GM12878 (cell line): ENCODE results near the gene PPP1R14D. TPM values are rescaled to one million over a fixed set of nuclear protein-coding genes. Genes with fewer than 3 reads are reported as not detected.

Source experiments
- CREM ChIP-seq: IDR thresholded peaks from 2 replicates; pipeline ENCODE4 v1.6.1; 2014; ENCODE audit warnings: antibody characterized with exemption, low read depth
- EZH2 ChIP-seq: IDR thresholded peaks from 2 replicates; pipeline ENCODE4 v1.6.1; 2012; ENCODE audit warnings: low read depth, mild to moderate bottlenecking, control low read depth, inconsistent platforms, low read length, borderline replicate concordance; ENCODE audit not compliant: control insufficient read depth
- IKZF1 ChIP-seq: fragments of 450-650 bp; conservative IDR thresholded peaks from 2 replicates; pipeline ENCODE4 v1.6.1; 2017; ENCODE audit warnings: antibody characterized with exemption, mild to moderate bottlenecking
- MAX ChIP-seq: IDR thresholded peaks from 2 replicates; pipeline ENCODE4 v1.6.1; 2012; ENCODE audit warnings: low read depth, low read length, improper control_type of control experiment
- MLLT1 ChIP-seq: fragments of 450-650 bp; IDR thresholded peaks from 2 replicates; pipeline ENCODE4 v1.6.1; 2016; ENCODE audit warnings: mild to moderate bottlenecking
- PAX8 ChIP-seq: fragments of 450-650 bp; IDR thresholded peaks from 2 replicates; pipeline ENCODE4 v1.6.1; 2017; ENCODE audit warnings: mild to moderate bottlenecking, moderate library complexity
- RB1 ChIP-seq: fragments of 450-650 bp; formaldehyde crosslinking; IDR thresholded peaks from 2 replicates; pipeline ENCODE4 v1.6.1; 2017; ENCODE audit warnings: mild to moderate bottlenecking, borderline replicate concordance
- SIX5 ChIP-seq: IDR thresholded peaks from 2 replicates; pipeline ENCODE4 v1.6.1; 2011; ENCODE audit warnings: mild to moderate bottlenecking, low read depth, low read length, moderate library complexity; ENCODE audit not compliant: severe bottlenecking
- ZSCAN29 ChIP-seq: fragments of 450-650 bp; IDR thresholded peaks from 2 replicates; pipeline ENCODE4 v1.6.1; 2017; ENCODE audit warnings: mild to moderate bottlenecking, moderate library complexity
- ZZZ3 ChIP-seq: IDR thresholded peaks from 2 replicates; pipeline ENCODE4 v1.6.1; 2011; ENCODE audit warnings: low read depth; ENCODE audit not compliant: control insufficient read depth, insufficient read length
- polyA plus RNA-seq, 11 experiments: library from polyadenylated mRNA; depleted of rRNA in 4 of 11; unstranded in 6 of 11; stranded (reverse) in 5 of 11; fragments of >200 nt; fragmentation: Nextera tagmentation in 4 of 11; fragmentation: Illumina TruSeq in 1 of 11; extraction: Ambion mirVana in 4 of 11; extraction: Trizol in 1 of 11; gene quantifications; 1 replicate in 1 of 11; 2 replicates in 10 of 11; pipeline versions ENCODE4 v1.2.1 to v1.2.3, GENCODE V29; 2011 to 2016; ENCODE audit warnings: inconsistent platforms in 2 of 11, missing spikeins in 2 of 11, low read depth in 1 of 11
- total RNA-seq, 4 experiments: library from RNA; depleted of rRNA in 3 of 4; stranded (reverse); fragments of >200 nt in 3 of 4; fragmentation: Illumina TruSeq in 1 of 4; extraction: Trizol in 1 of 4; gene quantifications; 2 replicates each; pipeline versions ENCODE4 v1.2.1 to v1.2.3, GENCODE V29; 2013 to 2021
- TF ChIP-seq, protein P1 (sequence below): fragments of 450-650 bp; IDR thresholded peaks from 2 replicates; pipeline ENCODE4 v1.6.1; 2017; ENCODE audit warnings: mild to moderate bottlenecking, moderate library complexity
- TF ChIP-seq, protein P2 (sequence below): fragments of 450-650 bp; conservative IDR thresholded peaks from 2 replicates; pipeline ENCODE4 v1.6.1; 2017; ENCODE audit warnings: mild to moderate bottlenecking, moderate library complexity

PPP1R14D gene
- total and polyA plus RNA-seq, 10 of the 15 experiments (the other 5 are each of a cell fraction or from before 2014, with no cell fraction given) = 0.10 TPM; not detected in 9

DNA sequence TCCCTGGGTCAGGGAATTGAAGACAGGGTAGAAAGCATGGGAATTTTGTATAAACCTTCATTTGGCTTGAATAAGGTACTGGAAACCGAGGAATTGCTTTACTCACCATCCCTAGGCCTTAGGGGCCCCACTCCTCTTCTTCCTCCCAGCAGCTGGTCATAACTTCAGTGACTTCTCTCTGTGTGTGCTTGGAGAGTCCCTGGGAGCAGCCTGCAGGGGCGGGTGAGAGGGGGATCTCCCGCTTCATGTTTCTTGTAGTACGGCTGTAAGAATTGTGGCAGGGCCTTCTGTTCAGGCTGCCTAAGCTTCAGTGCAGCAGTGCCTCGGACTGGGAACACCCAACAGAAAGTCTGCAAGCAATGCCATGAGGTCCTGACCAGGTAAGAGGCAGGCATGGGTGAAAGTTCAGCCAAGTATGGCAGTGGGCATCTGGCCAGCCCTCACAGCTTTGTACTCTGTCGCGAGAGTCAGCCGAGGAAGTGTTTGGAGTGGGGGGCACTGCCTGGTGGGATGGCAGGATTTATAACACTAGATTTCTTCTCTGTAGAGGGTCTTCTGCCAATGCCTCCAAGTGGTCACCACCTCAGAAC lies 19.6 kb downstream of the PPP1R14D start (continued):
- no peak for TF ChIP-seq CREM
- TF ChIP-seq MLLT1 = no peak
- TF ChIP-seq, protein P1, sequence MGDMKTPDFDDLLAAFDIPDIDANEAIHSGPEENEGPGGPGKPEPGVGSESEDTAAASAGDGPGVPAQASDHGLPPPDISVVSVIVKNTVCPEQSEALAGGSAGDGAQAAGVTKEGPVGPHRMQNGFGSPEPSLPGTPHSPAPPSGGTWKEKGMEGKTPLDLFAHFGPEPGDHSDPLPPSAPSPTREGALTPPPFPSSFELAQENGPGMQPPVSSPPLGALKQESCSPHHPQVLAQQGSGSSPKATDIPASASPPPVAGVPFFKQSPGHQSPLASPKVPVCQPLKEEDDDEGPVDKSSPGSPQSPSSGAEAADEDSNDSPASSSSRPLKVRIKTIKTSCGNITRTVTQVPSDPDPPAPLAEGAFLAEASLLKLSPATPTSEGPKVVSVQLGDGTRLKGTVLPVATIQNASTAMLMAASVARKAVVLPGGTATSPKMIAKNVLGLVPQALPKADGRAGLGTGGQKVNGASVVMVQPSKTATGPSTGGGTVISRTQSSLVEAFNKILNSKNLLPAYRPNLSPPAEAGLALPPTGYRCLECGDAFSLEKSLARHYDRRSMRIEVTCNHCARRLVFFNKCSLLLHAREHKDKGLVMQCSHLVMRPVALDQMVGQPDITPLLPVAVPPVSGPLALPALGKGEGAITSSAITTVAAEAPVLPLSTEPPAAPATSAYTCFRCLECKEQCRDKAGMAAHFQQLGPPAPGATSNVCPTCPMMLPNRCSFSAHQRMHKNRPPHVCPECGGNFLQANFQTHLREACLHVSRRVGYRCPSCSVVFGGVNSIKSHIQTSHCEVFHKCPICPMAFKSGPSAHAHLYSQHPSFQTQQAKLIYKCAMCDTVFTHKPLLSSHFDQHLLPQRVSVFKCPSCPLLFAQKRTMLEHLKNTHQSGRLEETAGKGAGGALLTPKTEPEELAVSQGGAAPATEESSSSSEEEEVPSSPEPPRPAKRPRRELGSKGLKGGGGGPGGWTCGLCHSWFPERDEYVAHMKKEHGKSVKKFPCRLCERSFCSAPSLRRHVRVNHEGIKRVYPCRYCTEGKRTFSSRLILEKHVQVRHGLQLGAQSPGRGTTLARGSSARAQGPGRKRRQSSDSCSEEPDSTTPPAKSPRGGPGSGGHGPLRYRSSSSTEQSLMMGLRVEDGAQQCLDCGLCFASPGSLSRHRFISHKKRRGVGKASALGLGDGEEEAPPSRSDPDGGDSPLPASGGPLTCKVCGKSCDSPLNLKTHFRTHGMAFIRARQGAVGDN = no peak
- TF ChIP-seq ZZZ3 = no peak
- TF ChIP-seq, protein P2, sequence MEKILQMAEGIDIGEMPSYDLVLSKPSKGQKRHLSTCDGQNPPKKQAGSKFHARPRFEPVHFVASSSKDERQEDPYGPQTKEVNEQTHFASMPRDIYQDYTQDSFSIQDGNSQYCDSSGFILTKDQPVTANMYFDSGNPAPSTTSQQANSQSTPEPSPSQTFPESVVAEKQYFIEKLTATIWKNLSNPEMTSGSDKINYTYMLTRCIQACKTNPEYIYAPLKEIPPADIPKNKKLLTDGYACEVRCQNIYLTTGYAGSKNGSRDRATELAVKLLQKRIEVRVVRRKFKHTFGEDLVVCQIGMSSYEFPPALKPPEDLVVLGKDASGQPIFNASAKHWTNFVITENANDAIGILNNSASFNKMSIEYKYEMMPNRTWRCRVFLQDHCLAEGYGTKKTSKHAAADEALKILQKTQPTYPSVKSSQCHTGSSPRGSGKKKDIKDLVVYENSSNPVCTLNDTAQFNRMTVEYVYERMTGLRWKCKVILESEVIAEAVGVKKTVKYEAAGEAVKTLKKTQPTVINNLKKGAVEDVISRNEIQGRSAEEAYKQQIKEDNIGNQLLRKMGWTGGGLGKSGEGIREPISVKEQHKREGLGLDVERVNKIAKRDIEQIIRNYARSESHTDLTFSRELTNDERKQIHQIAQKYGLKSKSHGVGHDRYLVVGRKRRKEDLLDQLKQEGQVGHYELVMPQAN = no peak
- TF ChIP-seq PAX8 = no peak
- TF ChIP-seq MAX = no peak
- TF ChIP-seq RB1 = no peak
- TF ChIP-seq EZH2 = no peak
- TF ChIP-seq ZSCAN29 = no peak
- no peak for TF ChIP-seq SIX5
- TF ChIP-seq IKZF1 = peak; percentile 27; the same call in 1 of the 2 replicates
